Heart right ventricle (tissue), 16 donors: ENCODE data around the gene SLC9C1. TPM values are rescaled to one million over a fixed set of nuclear protein-coding genes. Genes with fewer than 3 reads are reported as not detected.

Source experiments
- ATAC-seq, 8 donors: fragments of 200-7000 bp; cut with Tn5 transposase; one replicate each; pipeline ENCODE4 v1.9.1; 2020; ENCODE audit warnings: mild to moderate bottlenecking in 8 of 8, moderate library complexity in 8 of 8, moderate number of reproducible peaks in 1 of 8
- DNase-seq, 2 donors: peaks; one replicate each; pipeline ENCODE4 v3.0.0-alpha.2; 2020
- H3K27ac ChIP-seq, 10 donors: fragments of 200-600 bp; sonication (generic) in 2 of 10; one replicate each; pipeline versions ENCODE4 v1.5.0 to v1.8.0; 2020 to 2022; ENCODE audit warnings: mild to moderate bottlenecking in 3 of 10
- H3K27me3 ChIP-seq, 7 donors: fragments of 200-600 bp; one replicate each; pipeline ENCODE4 v1.8.0; 2021 to 2022; ENCODE audit warnings: mild to moderate bottlenecking in 2 of 7
- H3K36me3 ChIP-seq, 9 donors: fragments of 200-600 bp; sonication (generic) in 1 of 9; one replicate each; pipeline versions ENCODE4 v1.5.0 to v1.8.0; 2020 to 2022; ENCODE audit warnings: mild to moderate bottlenecking in 2 of 9
- H3K4me1 ChIP-seq, 9 donors: fragments of 200-600 bp; sonication (generic) in 1 of 9; one replicate each; pipeline versions ENCODE4 v1.5.0 to v1.8.0; 2020 to 2022; ENCODE audit warnings: mild to moderate bottlenecking in 4 of 9
- H3K4me3 ChIP-seq, 10 donors: fragments of 200-600 bp; sonication (generic) in 2 of 10; one replicate each; pipeline versions ENCODE4 v1.5.0 to v1.8.0; 2020 to 2022; ENCODE audit warnings: mild to moderate bottlenecking in 7 of 10, moderate library complexity in 2 of 10
- H3K9me3 ChIP-seq, 11 donors: fragments of 200-600 bp in 10 of 11; sonication (generic) in 2 of 11; one replicate each; pipeline versions ENCODE4 v1.5.0 to v1.8.0; 2013 to 2022; ENCODE audit warnings: mild to moderate bottlenecking in 2 of 11, control low read depth in 1 of 11, moderate library complexity in 1 of 11
- WGBS, 2 donors: extraction: QIAGEN DNeasy Blood & Tissue Kit; methylation state at CpG; one replicate each; pipeline ENCODE4 v1.1.7; 2013; ENCODE audit warnings: inconsistent platforms in 1 of 2; 5-methylcytosine and 5-hydroxymethylcytosine counted together
- intact Hi-C, 10 donors: fragments of 100-400 bp; cut with DNase I; formaldehyde crosslinking; loops; one replicate each; pipeline versions ENCODE4 v1.11.1 to v1.14.2; 2022
- polyA plus RNA-seq, 2 donors: library from polyadenylated mRNA; stranded (reverse); fragments of 200-250 nt; gene quantifications; one replicate each; pipeline ENCODE4 v1.2.3, GENCODE V29; 2013
- total RNA-seq, 10 donors: library from RNA; stranded (reverse); fragmentation: NEBNext Ultra II Directional in 3 of 10; extraction: Animal tissue kit (Norgen Biotek cat#: 25700) in 3 of 10; gene quantifications; one replicate each; pipeline versions ENCODE4 v1.2.1 to v1.2.4, GENCODE V29; 2021 to 2023
- TF ChIP-seq, protein P1 (sequence below), 9 donors: fragments of 200-600 bp; sonication (generic) in 2 of 9; IDR thresholded peaks; one replicate each; pipeline versions ENCODE4 v1.5.0 to v1.8.0; 2021 to 2022; ENCODE audit warnings: antibody characterized with exemption in 9 of 9, mild to moderate bottlenecking in 5 of 9, moderate library complexity in 1 of 9
- donor health status: Arrhythmogenic right ventricular cardiomyopathy.
- donor health status: ischemic (EF 13 %, LVEDD 7.1; RV severe dilation, severe dysfunction).
- donor health status: healthy with polysubstance abuse.
- donor health status: DM: no; HTN: yes; CAD: no.
- donor health status: DM: no; HTN: no; CAD: no.
- donor health status: ischemic (EF 25% LVEDD 6.9; RV normal size, moderate dysfunction).
- donor health status: ischemic (EF 25% LVEDD 5.7; RV mildly dilated, moderate dysfunction).
- donor health status: healthy.
- donor health status: DM: yes; HTN: yes; CAD: no.
- donor health status: Ischemic cardiomyopathy.
- donor health status: ischemic (EF 35%, LVEDD 5.7; RV mildly dilated, moderate dysfunction).
- donor health status: nonischemic (EF 11% LVEDD 7.7; RV severe dilation, severe dysfunction).
- donor health status: DM: yes; HTN: yes; CAD: no.
- donor health status: PGD.
- donor health status: ischemic (EF 29% LVEDD 5.4; RV normal size, mild dysfunction).
- donor health status: nonischemic (EF 23%, LVEDD 6.1; RV moderate dilation, normal function).

SLC9C1 gene
- total and polyA plus RNA-seq, 12 donors: 0.10 to 2.2 (median 1.5) TPM

DNA sequence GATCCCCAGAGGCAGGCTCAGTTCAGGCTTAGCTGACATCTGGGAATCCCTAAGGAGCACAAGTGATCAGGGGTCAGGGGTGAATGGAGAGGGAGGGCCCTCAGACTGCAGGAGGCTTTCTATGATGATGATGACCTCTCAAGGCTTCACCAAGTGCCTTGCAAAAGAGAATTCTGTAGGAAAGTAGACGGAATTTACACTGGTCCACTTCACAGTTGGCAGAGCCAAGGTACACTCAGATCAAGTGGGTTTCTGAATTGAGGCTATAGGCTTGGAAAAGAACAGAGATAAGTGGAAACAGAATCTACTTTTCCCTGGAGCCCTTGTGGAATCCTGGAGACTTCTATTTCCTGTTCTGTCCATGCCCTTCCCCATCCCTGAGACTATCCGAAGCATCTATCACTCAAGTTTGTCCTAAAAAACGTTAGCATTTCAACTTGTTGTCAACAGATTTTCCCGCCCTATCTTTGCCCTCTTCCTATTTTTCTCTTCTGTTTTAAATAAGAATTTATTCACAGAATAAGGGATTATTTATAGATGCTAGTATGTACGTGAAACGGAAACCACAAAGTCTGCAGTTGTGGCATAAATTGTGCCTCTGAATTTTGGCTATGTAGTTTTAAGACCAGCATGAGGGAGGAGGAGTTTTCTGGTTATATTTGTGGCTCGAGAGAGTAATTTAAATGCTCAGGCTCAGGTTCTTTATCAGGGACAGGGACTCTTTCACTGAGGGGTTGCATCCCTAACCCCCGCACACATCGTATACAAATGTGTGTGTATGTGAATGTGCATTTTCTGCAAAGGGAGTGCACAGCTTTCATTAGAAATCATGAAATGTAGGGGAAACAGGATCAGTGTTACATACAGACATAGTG lies 173.8 kb downstream of the SLC9C1 start:
- 69 to 74% methylated on average over 9 of the region's 9 CpGs for WGBS, 2 donors
- TF ChIP-seq, protein P1, sequence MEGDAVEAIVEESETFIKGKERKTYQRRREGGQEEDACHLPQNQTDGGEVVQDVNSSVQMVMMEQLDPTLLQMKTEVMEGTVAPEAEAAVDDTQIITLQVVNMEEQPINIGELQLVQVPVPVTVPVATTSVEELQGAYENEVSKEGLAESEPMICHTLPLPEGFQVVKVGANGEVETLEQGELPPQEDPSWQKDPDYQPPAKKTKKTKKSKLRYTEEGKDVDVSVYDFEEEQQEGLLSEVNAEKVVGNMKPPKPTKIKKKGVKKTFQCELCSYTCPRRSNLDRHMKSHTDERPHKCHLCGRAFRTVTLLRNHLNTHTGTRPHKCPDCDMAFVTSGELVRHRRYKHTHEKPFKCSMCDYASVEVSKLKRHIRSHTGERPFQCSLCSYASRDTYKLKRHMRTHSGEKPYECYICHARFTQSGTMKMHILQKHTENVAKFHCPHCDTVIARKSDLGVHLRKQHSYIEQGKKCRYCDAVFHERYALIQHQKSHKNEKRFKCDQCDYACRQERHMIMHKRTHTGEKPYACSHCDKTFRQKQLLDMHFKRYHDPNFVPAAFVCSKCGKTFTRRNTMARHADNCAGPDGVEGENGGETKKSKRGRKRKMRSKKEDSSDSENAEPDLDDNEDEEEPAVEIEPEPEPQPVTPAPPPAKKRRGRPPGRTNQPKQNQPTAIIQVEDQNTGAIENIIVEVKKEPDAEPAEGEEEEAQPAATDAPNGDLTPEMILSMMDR (IDR thresholded peaks at IDR 0.05): no peak
- H3K27ac ChIP-seq: no peak overlapping the region
- no peak for DNase-seq
- peak in 1 of 8 donors; percentile 7 for ATAC-seq
- no peaks in the 10 kb centered on the region for H3K36me3 ChIP-seq
- H3K4me1 ChIP-seq: peaks cover 0 to 37% (median 16%) of the 10 kb centered on the region in 9 donors
- no peaks in the 10 kb centered on the region for H3K27me3 ChIP-seq
- H3K9me3 ChIP-seq: no peaks in the 10 kb centered on the region
- intact Hi-C loops: loop anchor here in 8 of 10 donors (5.0 to 10.0 kb wide), 6 partner anchors 165 to 415 kb away; partner anchors contain the start of gene SLC9C1 (in 2 of the 8)
- H3K4me3 ChIP-seq: no peak overlapping the region

DNA sequence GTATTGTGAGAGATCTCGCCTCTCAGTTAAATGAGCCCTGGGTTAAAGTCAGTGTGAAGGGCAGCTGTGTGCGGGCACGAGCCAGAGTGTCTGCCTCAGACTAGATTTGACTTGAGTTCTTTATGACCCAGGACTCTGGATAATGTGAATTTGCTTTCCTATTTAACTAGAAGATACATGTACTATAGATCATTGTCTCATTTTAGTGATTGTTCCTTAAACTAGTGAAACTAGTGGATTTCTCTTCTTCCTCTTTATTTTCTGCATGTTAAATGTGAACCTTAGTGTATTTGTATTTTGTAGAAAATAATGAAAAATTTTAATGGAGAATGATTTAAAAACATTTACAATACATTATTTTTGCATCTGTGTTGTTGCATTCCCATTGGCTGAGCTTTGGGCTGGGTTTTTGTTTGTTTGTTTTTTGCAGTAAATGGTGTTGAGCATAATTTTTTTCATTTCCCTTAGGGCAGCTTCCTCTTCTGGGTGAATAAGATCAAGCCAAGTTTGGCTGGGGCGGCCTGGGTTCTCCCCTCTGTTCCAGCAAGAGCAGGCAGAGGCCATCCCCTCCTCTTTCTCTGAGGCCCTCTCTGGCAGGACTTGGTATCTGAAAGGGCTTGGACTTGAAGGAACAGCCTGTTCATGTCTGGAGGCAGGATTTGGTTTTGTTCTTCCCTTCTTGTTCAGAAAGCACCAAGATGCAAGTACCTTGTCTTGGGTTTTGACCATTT lies 176.0 kb downstream of the SLC9C1 start:
- H3K4me3 ChIP-seq: no peak overlapping the region
- TF ChIP-seq, protein P1 (IDR thresholded peaks at IDR 0.05): no peak
- peak in 2 of 8 donors; percentile 28 to 54 for ATAC-seq
- peak overlapping the region in 2 of 10 donors; percentile 22 to 55 for H3K27ac ChIP-seq
- peaks cover 0 to 5% (median 0%) of the 10 kb centered on the region in 9 donors for H3K36me3 ChIP-seq
- H3K9me3 ChIP-seq: no peaks in the 10 kb centered on the region
- no peaks in the 10 kb centered on the region for H3K27me3 ChIP-seq
- peaks cover 0 to 37% (median 16%) of the 10 kb centered on the region in 9 donors for H3K4me1 ChIP-seq
- WGBS, 2 donors: 93 to 95% methylated on average over 4 of the region's 4 CpGs
- no peak for DNase-seq
- intact Hi-C loops: loop anchor here in 7 of 10 donors (10.0 kb wide), 5 partner anchors 167 to 417 kb away; partner anchors contain the start of gene SLC9C1 (in 2 of the 7)

DNA sequence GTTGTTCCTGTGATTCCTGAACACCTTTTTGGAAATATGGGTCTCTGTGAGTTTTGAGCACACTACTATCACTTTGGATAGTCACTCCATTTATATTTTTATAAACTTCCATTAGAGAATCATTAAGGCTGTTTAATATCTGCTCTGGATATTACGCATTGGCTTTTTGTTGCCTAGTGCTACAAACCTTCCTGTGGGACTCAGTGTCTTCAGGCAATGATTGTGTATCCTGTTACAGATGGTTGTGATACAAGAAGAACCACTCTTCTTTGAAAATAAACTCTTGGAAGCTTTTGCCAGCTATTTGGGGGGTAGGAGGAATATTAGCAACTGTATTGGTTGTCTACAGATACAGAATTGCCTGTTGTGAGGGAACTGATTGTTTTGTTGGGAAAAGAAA lies 176.6 kb downstream of the SLC9C1 start:
- Histone ChIP-seq H3K27ac (peak overlapping the region in 5 of 10 donors; percentile 32 to 59 (median 45)), H3K36me3 (peaks cover 0 to 5% (median 0%) of the 10 kb centered on the region in 9 donors), H3K9me3 (no peaks in the 10 kb centered on the region), H3K4me1 (peaks cover 0 to 37% (median 16%) of the 10 kb centered on the region in 9 donors), H3K4me3 (no peak overlapping the region), H3K27me3 (no peaks in the 10 kb centered on the region)
- intact Hi-C loops: loop anchor here in 7 of 10 donors (10.0 kb wide), 5 partner anchors 167 to 417 kb away; partner anchors contain the start of gene SLC9C1 (in 2 of the 7)
- TF ChIP-seq, protein P1 (IDR thresholded peaks at IDR 0.05): no peak
- DNase-seq: no peak
- 85 to 89% methylated on average over 1 of the region's 1 CpG for WGBS, 2 donors
- ATAC-seq: no peak

DNA sequence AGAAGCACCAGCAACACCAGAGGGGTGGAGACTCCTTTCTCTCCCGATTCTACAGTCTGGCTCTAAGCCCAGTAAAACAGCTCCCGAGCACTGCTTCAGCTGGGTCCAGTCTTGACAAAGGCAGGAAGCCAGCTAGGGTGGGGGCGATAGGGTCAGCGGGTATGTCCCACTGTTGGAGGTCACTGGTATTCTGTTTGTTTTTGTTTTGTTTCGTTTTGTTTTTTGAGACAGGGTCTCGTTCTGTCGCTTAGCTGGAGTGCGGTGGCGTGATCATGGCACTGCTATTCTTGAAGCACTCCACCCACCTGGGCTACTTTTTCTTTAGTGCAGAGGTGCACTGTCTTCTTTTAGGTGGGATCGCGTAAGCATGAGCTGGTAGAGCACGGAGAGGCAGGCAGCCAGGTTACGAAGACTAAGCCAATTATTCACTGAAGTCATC lies 177.2 kb downstream of the SLC9C1 start:
- intact Hi-C loops: loop anchor here in 7 of 10 donors (10.0 kb wide), 5 partner anchors 168 to 418 kb away; partner anchors contain the start of gene SLC9C1 (in 2 of the 7)
- Histone ChIP-seq H3K27ac (peak overlapping the region in 6 of 10 donors; percentile 2 to 59 (median 42)), H3K36me3 (peaks cover 0 to 5% (median 0%) of the 10 kb centered on the region in 9 donors), H3K9me3 (no peaks in the 10 kb centered on the region), H3K4me3 (peak overlapping the region in 9 of 10 donors; percentile 8 to 47 (median 35)), H3K4me1 (peaks cover 0 to 37% (median 16%) of the 10 kb centered on the region in 9 donors), H3K27me3 (no peaks in the 10 kb centered on the region)
- ATAC-seq (peak; percentile 35 to 73 (median 58)), DNase-seq (peak; percentile 40 to 49)
- WGBS, 2 donors: 47 to 60% methylated on average over 13 of the region's 13 CpGs
- TF ChIP-seq, protein P1 (IDR thresholded peaks at IDR 0.05): no peak
